D721Med (cell line): ENCODE measurements around the gene PTGDR.

Experiments used
- DNase-seq: peaks from one replicate; pipeline ENCODE4 v3.0.0; 2011; ENCODE audit warnings: low spot score; ENCODE audit not compliant: insufficient read length
- FAIRE-seq: peaks from 2 replicates; lab custom pipeline; 2011; peaks lifted over from hg19 to GRCh38; lab: Jason Lieb, UNC
- TF ChIP-seq, protein P1 (sequence below): IDR thresholded peaks from 2 replicates; pipeline ENCODE4 v1.5.1; 2012; ENCODE audit warnings: mild to moderate bottlenecking, control low read depth; ENCODE audit not compliant: insufficient read depth; ENCODE audit errors: missing control alignments

Gene PTGDR

DNA sequence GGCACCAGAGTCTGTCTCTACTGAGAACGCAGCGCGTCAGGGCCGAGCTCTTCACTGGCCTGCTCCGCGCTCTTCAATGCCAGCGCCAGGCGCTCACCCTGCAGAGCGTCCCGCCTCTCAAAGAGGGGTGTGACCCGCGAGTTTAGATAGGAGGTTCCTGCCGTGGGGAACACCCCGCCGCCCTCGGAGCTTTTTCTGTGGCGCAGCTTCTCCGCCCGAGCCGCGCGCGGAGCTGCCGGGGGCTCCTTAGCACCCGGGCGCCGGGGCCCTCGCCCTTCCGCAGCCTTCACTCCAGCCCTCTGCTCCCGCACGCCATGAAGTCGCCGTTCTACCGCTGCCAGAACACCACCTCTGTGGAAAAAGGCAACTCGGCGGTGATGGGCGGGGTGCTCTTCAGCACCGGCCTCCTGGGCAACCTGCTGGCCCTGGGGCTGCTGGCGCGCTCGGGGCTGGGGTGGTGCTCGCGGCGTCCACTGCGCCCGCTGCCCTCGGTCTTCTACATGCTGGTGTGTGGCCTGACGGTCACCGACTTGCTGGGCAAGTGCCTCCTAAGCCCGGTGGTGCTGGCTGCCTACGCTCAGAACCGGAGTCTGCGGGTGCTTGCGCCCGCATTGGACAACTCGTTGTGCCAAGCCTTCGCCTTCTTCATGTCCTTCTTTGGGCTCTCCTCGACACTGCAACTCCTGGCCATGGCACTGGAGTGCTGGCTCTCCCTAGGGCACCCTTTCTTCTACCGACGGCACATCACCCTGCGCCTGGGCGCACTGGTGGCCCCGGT is at the start of gene PTGDR:
PTGDR (plus strand) TSS at position 198 of the 778 bp plus-strand sequence; CDS start at position 315, 117 bp downstream.
- FAIRE-seq (no peak), DNase-seq (no peak)
- TF ChIP-seq, protein P1, sequence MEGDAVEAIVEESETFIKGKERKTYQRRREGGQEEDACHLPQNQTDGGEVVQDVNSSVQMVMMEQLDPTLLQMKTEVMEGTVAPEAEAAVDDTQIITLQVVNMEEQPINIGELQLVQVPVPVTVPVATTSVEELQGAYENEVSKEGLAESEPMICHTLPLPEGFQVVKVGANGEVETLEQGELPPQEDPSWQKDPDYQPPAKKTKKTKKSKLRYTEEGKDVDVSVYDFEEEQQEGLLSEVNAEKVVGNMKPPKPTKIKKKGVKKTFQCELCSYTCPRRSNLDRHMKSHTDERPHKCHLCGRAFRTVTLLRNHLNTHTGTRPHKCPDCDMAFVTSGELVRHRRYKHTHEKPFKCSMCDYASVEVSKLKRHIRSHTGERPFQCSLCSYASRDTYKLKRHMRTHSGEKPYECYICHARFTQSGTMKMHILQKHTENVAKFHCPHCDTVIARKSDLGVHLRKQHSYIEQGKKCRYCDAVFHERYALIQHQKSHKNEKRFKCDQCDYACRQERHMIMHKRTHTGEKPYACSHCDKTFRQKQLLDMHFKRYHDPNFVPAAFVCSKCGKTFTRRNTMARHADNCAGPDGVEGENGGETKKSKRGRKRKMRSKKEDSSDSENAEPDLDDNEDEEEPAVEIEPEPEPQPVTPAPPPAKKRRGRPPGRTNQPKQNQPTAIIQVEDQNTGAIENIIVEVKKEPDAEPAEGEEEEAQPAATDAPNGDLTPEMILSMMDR: no peak

DNA sequence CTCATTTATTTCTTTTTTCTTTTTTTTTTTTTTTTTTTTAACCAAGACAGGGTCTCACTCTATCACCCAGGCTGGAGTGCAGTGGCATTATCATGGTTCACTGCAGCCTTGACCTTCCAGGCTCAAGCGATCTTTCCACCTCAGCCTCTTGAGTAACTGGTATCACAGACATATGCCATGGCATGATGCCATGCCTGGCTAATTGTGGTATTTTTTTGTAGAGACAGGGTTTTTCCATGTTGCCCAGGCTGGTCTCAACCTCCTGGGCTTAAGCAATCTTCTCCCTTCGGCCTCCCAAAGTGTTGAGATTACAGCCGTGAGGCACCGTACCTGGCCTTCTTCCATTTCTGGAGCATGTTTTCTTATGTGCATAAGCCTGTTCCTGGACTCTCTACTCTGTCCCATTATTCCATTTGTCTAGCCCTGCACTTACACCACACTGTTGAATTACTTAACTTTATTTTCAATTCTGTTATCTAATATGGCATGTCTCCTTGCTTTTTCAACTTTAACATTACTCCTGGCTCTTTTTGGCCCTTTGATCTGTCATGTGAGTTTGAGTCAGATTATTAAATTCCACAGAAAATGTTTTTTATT is 47.9 kb upstream of the PTGDR start:
- DNase-seq (no peak), FAIRE-seq (no peak)
- TF ChIP-seq, protein P1: no peak

DNA sequence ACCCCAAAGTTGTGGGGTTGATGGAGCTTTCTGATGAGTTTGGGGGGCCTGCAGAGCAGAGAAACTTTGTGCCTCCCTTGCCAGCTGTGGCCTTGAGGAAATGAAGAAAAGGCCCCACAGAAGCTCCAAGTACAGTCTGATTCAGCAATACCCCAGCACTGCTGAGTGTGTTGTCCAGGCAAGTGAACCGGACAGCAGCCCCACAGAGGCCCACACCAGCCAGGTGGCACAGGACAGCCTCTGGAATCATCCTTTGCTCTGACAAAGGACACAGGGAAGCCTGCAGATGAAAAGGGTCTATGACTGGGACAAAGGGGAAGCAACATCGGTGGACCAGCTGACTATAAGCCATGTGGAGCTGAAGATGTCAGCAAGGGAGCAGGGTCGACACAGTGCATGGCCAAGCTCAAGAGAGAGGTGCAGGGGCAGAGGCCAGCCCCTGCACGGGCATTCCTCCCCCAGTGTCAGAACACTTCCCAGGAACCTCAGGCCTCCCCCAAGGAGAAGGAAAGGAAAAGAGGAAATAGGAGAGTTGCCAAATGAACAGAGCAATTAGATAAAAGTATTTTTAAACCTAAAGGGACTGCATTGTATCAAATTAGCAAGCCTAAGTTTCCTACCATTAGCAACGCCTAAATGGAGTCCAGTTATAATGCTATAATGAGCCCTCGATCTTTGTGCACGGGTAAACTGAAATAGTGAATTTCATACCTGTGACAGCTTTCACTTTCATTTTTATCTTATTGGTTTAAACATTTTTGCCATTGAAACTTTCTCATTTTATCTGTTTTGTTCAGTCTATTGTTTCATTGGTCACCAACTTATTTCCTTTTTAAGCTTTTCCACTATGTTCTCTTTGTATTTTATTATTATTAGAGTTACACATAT is 46.3 kb upstream of the PTGDR start:
- FAIRE-seq (no peak), DNase-seq (no peak)
- TF ChIP-seq, protein P1: no peak

GRCh38 chr14:52222901-52223300 is 44.6 kb upstream of the PTGDR start:
- FAIRE-seq (no peak), DNase-seq (no peak)
- TF ChIP-seq, protein P1: no peak

DNA sequence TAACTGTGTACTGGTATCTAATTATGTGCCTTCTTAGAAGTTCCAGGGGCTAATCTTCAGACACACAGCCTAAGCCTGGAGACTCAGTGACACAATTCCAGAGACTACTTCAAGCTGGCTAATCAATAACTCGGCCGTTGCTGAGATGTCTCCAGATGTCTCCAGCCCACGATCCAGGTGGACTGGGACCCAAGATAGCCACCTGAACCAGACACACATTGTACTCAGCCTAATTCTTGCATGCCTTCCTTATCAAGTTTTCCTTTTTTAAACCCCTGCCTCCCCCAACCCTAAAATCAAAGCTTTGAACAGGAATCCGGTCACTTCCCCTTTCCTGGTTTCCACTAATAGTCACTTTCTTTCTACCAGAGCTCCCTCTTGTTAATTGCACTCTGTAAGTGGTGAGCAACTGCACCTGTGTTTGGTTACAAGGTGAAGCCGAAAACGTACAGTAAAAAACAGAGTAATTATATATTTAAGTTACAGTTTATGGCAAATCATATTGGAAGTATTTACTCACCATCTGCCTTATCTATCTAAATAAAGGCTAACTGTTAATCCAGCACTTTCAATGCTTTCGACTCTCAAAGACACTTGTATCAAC is 39.8 kb upstream of the PTGDR start:
- DNase-seq (no peak), FAIRE-seq (no peak)
- TF ChIP-seq, protein P1: no peak

DNA sequence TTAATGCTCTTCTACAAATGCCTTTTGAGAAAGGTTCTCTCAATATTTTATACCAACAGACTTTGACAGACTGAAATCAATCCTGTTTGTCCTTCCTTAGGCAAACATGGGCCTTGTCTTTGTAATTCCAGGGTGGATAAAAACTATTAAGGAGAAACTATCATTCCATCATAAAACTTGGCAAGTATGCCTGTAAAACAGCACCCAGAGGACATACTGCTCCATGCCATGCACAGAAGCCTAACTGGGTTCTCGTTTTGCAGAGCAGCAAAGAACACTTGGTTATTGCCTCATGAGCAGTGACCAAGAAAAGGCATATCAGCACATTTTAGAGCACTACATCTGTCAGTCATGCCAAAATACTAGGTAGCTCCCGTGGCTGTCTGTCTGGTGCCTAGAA is 33.8 kb upstream of the PTGDR start:
- TF ChIP-seq, protein P1: no peak
- no peak for FAIRE-seq

More for the DNA sequence above, 33.8 kb upstream of the PTGDR start:
- DNase-seq: no peak
